ENCODE results near the gene SPRTN.

Gene SPRTN, protein sequence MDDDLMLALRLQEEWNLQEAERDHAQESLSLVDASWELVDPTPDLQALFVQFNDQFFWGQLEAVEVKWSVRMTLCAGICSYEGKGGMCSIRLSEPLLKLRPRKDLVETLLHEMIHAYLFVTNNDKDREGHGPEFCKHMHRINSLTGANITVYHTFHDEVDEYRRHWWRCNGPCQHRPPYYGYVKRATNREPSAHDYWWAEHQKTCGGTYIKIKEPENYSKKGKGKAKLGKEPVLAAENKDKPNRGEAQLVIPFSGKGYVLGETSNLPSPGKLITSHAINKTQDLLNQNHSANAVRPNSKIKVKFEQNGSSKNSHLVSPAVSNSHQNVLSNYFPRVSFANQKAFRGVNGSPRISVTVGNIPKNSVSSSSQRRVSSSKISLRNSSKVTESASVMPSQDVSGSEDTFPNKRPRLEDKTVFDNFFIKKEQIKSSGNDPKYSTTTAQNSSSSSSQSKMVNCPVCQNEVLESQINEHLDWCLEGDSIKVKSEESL

DNA sequence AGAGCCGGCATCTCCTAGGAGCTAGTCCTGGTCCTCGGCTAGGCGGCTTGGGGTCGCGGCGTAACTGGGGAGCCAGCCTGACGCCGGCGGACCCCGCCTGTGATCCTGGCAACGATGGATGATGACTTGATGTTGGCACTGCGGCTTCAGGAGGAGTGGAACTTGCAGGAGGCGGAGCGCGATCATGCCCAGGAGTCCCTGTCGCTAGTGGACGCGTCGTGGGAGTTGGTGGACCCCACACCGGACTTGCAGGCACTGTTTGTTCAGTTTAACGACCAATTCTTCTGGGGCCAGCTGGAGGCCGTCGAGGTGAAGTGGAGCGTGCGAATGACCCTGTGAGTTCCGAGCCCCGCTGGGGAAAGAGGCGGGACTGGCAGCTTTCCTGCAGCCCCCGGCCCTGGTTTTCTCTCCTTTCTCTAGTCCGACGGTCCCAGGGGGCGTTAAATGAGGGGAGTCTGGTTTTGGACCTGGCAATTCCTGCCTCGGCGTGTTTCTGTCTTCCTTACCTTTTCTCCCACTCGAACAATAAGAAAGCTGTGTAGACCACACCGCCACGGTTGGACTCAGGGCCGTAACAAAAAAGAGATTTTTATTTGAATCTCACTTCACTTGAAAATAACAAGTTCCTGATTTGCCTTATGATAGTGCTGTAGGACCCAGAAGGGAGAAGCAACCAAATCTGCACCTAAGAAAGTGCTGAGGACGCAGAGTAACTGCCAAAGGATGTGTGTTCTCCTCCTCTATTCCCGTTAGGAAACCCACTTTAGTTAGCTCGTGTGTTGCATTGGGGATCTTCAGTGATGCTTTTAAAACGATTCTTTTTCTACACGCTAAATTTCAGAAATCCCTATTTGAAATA is at the start of gene SPRTN:
Gene SPRTN, plus strand, starts transcription at position 24 of the 859 bp plus-strand sequence. Its CDS starts 91 bp downstream, at position 115.
- DNase-seq (ENCODE audit: low read depth in 2 of 2) = no peak

DNA sequence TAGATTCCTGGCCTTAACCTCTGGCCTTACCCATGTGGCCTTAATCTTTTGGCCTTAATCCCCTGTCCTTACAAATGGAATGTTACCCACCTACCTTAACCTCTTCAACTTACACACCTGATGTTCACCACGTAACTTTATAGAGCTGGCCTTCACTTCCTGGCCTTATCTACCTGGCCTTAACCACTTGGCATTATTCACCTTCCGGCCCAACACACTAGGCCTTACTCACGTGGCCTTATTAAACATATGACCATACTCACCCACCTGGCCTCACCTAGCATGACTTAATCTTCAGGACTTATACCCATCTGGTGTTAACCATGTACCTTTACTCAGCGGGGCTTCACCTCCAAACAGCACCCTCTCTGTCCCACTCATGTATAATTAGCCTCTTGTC is 42.2 kb upstream of the SPRTN start:
- no peak for DNase-seq (ENCODE audit: low read depth in 2 of 2)

DNA sequence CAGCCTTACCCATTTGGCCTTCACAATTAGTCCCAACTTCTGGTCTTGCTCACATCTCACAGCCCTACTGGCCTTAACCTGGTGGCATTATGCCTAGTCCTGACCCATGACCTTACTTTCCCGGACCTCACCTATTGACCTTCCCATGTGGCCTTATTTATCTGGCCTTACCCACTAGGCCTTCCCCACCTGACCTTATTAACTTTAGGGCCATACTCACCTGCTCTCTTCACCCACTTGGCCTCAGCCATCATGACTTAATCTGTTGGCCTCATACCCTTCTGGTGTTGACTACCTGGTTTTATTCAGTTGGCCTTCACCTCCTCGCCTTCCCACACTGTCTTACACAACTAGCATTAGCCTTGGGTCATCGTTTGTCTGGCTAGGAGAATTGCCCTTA is 36.1 kb upstream of the SPRTN start:
- no peak for DNase-seq (ENCODE audit: low read depth in 2 of 2)

DNA sequence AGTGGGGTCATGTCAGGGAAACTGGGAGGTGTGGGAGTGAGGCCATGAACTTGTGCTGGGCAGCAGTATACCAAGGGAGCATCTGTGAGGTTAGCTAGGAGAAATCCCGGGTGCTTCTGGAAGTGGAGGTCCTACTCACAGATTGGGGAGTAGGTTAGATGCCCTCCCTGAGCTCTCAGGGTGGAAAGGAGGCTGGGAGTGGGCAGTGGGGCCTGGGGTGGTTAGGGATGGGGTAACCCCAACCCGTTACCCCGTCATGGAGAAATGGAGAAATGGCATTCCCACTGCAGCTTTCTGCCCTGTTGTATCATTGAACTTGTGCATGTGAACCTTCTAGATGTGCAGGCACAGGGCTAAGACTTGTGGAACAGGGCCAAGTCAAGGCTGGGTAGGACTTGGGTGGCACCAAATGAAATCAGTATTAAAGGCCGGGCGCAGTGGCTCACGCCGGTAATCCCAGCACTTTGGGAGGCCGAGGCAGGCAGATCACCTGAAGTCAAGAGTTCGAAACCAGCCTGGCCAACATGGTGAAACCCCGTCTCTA is 27.6 kb upstream of the SPRTN start:
- DNase-seq (ENCODE audit: low read depth in 2 of 2) = no peak

DNA sequence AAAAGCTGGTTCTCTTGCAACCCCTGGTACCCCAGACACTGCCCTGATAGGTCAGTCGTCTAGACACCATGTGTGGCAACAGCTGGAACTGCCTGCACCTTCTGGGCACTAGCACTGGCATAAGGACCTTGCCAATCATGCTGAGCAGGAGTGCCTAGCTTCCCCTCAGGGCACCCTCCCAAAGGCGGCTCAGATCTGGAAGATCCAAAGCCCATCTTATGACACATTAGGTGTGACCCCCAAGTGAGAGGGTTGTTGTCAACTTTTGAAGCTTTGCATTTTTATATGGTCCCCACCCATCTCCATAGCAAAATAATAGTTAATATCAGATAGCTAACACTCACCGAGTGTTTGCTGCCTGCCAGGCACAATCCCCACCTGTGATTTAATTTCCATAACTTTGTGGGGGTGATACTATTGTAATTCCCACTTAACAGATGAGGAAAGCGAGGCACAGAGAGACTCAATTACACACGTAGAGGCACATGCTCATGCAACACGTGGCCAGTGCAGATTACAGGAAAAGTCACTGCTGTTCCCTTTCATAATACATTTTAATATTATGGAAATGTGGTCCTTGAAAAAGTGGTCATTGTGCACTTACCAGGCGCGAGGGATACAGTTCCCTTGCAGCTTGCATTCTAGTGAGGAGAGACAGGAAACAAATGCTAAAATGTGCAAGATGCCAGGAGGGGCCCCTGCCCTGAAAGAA is 26.2 kb upstream of the SPRTN start:
- DNase-seq (ENCODE audit: low read depth in 2 of 2) = no peak

DNA sequence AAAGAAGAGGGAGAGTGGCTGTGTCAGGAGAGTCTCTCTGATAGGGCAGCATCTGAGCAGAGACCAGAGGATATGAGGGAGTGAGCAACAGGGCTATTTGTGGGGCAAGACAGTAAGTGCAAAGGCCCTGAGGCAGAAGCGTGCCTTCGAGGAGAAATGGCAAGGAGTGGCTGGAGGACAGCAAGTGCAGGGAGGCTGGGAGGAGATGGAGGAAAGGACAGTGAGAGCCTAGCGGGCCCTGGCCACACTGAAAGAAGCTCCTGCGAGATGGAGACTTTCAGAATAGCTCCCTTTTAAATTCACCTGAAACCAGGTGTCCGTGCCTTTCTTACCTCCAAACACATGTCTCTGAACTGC is 25.7 kb upstream of the SPRTN start:
- no peak for DNase-seq (ENCODE audit: low read depth in 2 of 2)

DNA sequence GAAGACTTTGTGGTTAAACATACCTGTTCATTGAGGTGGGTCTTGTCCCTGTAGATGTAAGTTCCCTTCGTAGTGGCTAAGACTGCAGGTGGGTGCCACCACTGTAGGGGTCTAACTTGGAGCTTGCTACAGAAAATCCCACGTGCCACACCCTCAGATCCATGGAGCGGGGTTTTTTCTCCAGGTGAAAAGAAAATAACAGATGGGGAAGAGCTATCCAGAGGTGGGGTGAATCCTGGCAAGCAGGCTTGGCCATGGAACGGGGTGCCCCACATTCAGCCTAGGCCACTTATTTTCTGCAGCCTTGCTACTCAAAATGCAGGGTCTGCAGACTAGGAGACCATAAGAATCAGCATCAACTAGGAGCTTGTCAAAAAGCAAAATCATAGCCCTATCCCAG is 24.4 kb upstream of the SPRTN start:
- no peak for DNase-seq (ENCODE audit: low read depth in 2 of 2)

DNA sequence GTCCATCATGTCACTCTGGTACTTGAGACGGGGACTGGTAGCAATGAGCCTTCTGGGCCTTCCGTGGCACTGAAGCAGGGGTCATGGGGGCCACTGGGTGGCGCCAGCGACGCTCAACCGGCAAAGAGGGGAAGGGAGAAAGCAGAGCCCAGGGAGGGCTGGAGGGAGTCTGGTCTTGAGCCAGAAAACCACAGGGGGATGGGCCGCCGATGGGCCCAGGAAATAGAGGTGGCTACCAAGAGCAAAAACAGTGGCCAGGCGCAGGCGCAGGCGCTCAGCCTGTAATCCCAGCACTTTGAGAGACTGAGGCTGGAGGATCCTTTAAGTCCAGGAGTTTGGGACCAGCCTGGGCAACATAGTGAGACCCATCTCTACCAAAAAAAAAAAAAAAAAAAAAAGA is 22.2 kb upstream of the SPRTN start:
- no peak for DNase-seq (ENCODE audit: low read depth in 2 of 2)

DNA sequence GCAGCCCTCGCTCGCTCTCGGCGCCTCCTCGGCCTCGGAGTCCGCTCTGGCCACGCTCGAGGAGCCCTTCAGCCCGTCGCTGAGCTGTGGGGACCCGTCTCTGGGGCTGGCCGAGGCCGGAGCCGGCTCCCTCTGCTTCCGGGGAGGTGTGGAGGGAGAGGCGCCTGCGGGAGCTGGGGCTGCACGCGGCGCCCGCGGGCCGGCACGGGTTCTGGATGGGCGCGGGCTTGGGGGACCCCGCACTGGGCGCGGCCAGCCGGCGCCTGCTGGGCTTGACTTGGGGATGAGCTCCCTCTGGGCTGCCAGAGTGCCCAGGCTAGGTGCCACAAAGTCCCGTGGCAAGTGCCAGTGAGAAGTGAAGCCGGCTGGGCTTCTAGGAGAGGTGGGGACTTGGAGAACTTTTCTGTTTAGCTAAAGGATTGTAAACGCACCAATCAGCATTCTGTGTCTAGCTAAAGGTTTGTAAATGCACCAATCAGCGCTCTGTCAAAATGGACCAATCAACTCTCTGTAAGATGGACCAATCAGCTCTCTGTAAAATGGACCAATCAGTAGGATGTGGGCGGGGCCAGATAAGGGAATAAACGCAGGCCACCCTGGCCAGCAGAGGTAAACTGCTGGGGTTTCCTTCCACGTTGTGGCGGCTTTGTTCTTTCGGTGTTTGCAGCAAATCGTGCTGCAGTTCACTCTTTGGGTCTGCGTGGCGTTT is 20.6 kb upstream of the SPRTN start:
- no peak for DNase-seq (ENCODE audit: low read depth in 2 of 2)

DNA sequence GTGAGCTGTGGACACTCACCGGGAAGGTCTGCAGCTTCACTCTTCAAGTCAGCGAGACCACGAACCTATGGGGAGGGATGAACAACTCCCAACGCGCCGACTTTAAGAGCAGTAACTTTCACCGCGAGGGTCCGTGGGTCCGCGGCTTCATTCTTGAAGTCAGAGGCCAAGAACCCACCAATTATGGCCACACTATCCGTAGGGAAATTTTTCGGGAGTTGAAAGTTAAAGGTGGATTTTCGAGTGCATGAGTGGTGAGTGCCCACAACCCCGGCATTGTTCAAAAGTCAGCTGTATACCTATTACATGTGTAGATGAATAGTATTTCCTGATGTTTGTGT is 20.1 kb upstream of the SPRTN start:
- no peak for DNase-seq (ENCODE audit: low read depth in 2 of 2)

DNA sequence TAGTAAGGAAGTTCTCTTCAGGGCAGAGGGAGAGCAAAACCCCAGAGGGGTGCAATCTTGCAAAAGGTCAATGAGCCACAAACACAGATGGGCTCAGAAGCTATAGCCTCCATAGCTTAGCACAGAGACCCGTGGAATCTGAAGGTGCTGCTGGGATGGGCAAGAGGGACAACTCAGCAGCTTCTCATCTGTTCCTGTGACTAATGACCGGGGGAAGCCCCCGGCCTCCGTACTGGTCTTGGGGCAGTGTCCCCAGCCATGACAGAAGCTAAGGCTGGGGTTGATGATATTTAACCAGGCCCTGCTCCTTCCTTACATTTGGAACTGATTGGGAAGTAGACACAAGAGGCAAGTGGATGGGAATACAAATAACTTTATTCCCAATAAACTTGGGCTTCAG is 19.5 kb upstream of the SPRTN start:
- no peak for DNase-seq (ENCODE audit: low read depth in 2 of 2)

DNA sequence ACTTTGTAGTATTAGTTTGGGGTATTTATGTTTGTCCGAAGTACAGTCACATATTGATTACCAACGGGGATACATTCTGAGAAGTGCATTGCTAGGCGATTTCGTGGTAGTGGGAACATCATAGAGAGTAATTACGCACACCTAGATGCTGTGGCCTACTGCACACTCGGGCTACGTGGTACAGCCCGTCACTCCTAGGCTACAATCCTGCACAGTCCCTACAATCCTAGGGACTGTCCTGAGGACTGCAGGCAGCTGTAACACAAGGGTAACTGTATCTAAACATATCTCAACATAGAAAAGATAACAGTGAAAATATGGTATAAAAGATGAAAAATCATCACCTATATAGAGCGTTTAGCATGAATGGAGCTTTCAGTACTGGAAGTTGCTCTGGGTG is 19.0 kb upstream of the SPRTN start:
- DNase-seq (ENCODE audit: low read depth in 2 of 2) = no peak

DNA sequence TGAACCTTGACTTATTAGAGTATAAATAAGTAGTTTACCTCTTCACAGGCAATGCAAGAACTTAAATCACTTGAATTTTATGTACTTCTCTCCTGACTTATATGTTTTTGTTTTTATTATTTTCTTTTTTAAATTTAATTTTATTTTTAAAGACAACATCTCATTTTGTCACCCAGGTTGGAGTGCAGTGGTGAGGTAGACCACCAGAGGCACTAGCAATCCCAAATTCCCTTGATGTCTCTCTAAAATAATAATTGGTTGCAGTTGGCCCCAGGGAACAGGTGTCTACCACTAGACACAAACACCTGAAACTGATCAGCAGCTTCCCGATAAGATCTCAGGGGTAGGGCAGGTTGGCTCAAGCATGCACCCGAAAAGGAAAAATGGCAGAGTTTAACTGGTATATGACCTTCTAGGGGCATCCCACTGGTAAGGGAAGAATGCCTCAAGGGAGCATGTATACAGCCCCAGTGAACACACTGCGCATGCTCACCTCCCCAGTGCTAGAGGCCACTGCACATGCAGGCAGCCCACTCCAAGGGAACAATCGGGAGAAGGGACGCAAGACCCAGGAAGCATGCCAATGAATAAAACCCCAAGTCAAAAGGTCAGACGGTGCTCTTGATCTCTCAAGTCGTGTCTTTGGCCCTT is 15.1 kb upstream of the SPRTN start:
- no peak for DNase-seq (ENCODE audit: low read depth in 2 of 2)

DNA sequence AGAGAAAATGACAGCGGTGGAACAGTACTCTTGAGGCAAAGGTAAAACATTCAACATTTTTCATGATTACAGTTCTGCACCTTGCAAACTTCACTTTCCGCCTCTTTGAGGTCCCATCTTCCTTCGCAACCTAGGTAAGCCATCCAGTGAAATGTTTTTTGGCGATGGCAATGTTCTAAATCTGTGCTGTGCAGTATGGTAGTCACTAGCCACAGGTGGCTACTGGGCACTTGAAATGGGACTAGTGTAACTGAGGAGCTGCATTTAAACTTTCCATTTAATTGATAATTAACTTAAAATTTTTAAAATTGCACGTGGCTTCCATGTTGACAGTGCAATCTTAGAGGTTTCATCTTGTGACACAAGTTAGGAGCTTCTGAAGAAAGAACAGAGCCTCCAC is 13.4 kb upstream of the SPRTN start:
- DNase-seq (ENCODE audit: low read depth in 2 of 2) = no peak

DNA sequence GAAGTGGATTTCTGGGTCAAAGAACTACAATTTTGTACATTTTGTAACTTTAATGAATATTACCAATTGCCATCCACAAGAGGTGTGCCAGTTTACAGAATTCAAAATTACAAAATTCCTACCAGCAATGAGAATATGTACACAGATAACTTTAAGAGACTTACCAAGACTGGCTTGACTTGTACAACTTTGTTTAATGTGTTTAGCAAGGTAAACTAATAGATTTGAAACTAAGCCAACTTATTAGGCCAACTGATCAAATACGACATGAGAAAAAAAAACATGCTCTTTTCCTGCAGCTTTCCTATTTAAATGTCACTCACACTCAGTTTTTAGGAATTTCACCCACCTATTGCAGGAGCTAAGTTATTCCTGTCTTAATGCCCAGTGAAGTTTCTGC is 11.8 kb upstream of the SPRTN start:
- no peak for DNase-seq (ENCODE audit: low read depth in 2 of 2)

DNA sequence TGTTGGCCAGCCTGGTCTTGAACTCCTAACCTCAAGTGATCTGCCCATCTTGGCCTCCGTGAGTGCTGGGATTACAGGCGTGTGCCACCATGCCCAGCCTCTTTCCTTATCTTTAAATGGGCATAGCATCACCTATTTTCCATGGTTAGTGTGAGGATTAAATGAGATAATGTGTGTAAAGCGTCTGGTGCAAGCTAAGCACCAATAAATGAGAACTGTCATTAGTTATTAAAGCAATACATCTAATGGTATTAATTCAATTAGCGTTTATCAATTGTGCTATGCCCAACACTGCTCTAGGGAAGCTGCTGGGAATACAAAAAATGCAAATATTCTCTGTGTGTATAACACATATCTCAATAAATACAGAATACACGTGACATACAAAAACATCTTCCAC is 10.5 kb upstream of the SPRTN start:
- DNase-seq (ENCODE audit: low read depth in 2 of 2) = no peak

DNA sequence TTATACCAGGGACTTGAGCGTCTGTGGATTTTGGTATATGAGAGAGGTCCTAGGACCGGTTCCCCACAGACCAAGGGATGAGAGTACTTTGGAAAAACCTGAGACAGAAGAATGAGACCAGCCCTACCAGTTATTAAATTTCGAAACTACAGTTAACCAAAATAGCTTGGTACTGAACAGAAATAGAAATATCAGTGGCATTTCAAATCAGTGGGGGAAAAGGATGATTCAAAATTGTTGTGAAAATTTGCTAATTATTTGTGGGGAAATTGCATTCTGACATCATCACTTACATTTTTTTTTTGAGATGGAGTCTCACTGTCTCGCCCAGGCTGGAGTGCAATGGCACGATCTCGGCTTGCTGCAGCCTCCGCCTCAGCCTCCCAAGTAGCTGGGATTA is 8.6 kb upstream of the SPRTN start:
- no peak for DNase-seq (ENCODE audit: low read depth in 2 of 2)

DNA sequence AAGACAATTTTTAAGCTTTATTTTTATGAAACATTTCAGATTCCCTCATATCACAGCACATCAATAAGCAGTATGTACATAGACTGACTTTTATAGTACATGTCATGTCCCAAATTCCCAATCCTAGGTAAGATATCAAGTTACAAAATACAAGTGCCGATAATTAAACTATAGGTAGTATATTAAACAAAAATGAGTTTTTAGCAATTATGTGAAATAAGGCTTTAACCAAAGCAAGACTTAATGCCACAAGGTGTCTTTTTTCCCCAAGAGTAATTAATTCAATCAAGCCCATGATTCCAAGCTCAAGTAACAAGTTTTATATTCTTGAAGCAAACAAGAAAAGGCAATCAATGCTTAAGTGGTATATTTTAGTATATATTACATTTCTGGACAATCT is 5.3 kb upstream of the SPRTN start:
- DNase-seq (ENCODE audit: low read depth in 2 of 2) = no peak

DNA sequence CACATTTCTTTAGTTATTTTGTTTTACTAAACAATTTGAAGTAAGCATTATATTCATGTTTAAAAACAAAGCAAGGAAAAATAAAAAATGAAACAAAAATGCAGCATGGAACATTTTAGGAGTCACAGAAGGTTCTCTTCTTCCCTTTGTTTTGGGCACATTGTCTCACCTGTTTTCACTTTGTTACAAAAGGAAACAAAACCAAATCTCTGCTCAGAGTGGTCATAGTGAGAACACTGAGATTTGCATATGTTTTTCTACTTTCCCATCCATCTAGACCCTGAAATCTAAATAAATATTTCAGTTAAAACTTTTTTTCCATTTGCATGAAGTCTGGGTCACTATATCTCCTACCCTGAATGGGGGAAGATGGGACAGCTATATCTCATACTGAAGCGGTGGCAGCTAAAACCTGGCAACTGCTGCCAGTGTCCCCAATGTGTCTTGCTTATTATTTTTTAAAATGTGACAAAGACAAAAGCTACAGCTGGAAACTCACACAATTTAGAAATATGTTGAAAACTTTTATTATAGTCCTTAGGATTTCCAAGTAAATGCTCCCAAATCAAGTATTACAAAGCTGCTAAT is 3.9 kb upstream of the SPRTN start:
- no peak for DNase-seq (ENCODE audit: low read depth in 2 of 2)

DNA sequence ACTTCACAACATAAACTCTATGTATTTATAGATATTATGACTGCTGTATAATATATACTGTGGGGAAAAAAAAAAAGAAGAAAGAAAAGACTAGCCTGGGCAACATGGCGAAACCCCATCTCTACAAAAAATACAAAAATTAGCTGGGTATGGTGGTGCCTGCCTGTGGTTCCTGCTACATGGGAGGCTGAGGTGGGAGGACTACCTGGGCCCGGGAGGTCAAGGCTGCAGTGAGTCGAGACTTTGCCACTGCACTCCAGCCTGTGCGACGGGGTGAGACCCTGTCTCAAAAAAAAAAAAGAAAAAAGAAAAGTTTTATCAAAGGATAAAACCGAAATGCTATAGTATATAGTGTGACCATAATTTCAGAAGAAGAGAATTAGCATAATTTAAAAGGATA is 3.1 kb upstream of the SPRTN start:
- no peak for DNase-seq (ENCODE audit: low read depth in 2 of 2)

Data from stimulated activated CD8-positive, alpha-beta memory T cell treated with anti-CD3 and anti-CD28 coated beads, Interleukin-7, amount 100 ng/mL, for 1 hour (primary cell).